ENCODE measurements around the gene THRA. TPM values are rescaled to one million over a fixed set of nuclear protein-coding genes. Genes with fewer than 3 reads are reported as not detected.

THRA gene
- total and polyA plus RNA-seq, 8 donors = 37.9 to 80.7 (median 72.3) TPM

DNA sequence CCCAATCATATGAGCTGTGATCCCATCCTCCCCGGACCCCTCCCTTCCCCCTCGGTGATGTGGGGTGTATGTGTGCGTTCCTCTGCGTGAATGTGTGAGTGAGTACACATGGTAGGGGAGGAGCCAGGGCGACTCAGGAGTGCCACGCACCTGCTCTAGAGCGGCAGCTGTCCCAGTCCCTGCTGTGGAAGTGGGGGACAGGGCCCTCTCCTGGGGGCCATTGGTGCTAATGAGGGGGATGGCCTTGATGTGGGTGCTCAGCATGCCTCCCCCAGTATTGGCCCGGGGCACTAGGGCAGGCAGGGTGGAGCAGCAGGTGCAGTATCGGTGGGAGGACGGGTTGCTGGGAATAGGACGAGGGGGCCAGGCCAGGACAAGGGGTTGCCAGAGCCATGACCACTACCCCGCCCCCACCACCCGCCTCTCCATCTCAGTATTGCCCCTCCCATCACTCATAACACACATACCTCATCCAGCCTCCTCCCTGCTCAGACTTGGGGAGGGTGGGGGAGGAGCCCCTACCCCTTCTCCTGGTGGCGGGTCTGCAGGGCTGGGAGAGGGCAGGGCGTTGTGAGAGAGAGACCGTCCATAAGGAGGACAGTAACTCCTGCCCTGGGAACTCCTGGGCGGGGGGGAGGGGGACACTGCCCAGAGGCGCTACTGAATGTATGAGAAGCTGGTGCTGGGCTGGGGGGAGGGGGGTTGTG, 29.1 kb downstream of the THRA start:
- H3K4me1 ChIP-seq = peaks cover 7 to 49% of the 10 kb centered on the region in 2 donors
- intact Hi-C loops (cut with DNase I) = no loop called here

DNA sequence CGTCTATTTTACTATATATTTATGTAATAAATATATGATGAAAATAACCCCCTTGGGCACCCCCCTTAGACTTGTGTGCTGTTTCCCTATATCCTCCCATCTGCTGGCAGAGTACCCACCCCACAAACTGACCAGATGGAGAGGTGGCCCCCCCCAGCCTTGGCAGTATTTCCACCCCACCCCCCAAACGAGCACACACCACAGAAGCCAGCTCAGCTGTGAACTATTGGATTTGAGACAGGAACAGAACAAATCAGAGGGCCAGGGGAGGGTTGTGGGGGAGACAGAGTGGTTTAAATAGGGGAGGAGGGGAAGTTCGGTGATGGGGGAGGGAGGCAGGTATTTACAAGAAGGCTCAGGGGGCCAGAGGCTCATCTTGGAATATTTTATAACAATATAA, 29.8 kb downstream of the THRA start:
- H3K36me3 ChIP-seq = peaks cover 3 to 66% of the 10 kb centered on the region in 2 donors

More for the DNA sequence above, 29.1 kb downstream of the THRA start:
- Histone ChIP-seq H3K9me3 (no peaks in the 10 kb centered on the region), H3K36me3 (peaks cover 3 to 72% of the 10 kb centered on the region in 2 donors), H3K27ac (no peak overlapping the region), H3K4me3 (no peak overlapping the region), H3K27me3 (no peaks in the 10 kb centered on the region)
- DNase-seq (no peak), ATAC-seq (peak; percentile 24)
- TF ChIP-seq, protein P1, sequence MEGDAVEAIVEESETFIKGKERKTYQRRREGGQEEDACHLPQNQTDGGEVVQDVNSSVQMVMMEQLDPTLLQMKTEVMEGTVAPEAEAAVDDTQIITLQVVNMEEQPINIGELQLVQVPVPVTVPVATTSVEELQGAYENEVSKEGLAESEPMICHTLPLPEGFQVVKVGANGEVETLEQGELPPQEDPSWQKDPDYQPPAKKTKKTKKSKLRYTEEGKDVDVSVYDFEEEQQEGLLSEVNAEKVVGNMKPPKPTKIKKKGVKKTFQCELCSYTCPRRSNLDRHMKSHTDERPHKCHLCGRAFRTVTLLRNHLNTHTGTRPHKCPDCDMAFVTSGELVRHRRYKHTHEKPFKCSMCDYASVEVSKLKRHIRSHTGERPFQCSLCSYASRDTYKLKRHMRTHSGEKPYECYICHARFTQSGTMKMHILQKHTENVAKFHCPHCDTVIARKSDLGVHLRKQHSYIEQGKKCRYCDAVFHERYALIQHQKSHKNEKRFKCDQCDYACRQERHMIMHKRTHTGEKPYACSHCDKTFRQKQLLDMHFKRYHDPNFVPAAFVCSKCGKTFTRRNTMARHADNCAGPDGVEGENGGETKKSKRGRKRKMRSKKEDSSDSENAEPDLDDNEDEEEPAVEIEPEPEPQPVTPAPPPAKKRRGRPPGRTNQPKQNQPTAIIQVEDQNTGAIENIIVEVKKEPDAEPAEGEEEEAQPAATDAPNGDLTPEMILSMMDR (IDR thresholded peaks at IDR 0.05) = no peak

DNA sequence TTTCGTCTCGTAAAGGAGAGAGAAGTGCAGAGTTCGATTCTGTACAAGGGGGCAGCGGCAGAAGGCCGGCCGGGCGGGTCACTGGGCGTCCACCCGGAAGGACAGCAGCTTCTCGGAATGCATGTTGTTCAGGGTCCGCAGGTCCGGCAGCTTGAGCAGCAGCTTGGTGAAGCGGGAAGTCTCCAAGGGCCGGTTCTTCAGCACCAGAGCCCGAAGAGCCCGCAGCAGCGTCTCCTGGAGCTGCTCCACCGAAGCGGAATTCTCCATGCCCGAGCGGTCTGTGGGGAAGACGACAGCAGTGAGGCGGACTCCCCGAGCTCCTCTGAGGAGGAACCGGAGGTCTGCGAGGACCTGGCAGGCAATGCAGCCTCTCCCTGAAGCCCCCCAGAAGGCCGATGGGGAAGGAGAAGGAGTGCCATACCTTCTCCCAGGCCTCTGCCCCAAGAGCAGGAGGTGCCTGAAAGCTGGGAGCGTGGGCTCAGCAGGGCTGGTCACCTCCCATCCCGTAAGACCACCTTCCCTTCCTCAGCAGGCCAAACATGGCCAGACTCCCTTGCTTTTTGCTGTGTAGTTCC, 30.3 kb downstream of the THRA start:
- ATAC-seq = no peak
- H3K36me3 ChIP-seq = peaks cover under 1 to 61% of the 10 kb centered on the region in 2 donors
- H3K4me1 ChIP-seq = peaks cover 18 to 61% of the 10 kb centered on the region in 2 donors
- H3K9me3 ChIP-seq = no peaks in the 10 kb centered on the region
- no peak for DNase-seq
- no peak overlapping the region for H3K4me3 ChIP-seq
- no peaks in the 10 kb centered on the region for H3K27me3 ChIP-seq
- TF ChIP-seq, protein P1 (IDR thresholded peaks at IDR 0.05) = no peak
- intact Hi-C loops (cut with DNase I) = no loop called here
- H3K27ac ChIP-seq = peak overlapping the region in 1 of 2 donors; percentile 85

More for the DNA sequence above, 29.8 kb downstream of the THRA start:
- H3K9me3 ChIP-seq = no peaks in the 10 kb centered on the region
- H3K27ac ChIP-seq = peak overlapping the region in 1 of 2 donors; percentile 85
- no peaks in the 10 kb centered on the region for H3K27me3 ChIP-seq
- DNase-seq = no peak
- TF ChIP-seq, protein P1 (IDR thresholded peaks at IDR 0.05) = no peak
- H3K4me1 ChIP-seq = peaks cover 13 to 56% of the 10 kb centered on the region in 2 donors
- ATAC-seq = no peak
- intact Hi-C loops (cut with DNase I) = no loop called here
- H3K4me3 ChIP-seq = no peak overlapping the region

DNA sequence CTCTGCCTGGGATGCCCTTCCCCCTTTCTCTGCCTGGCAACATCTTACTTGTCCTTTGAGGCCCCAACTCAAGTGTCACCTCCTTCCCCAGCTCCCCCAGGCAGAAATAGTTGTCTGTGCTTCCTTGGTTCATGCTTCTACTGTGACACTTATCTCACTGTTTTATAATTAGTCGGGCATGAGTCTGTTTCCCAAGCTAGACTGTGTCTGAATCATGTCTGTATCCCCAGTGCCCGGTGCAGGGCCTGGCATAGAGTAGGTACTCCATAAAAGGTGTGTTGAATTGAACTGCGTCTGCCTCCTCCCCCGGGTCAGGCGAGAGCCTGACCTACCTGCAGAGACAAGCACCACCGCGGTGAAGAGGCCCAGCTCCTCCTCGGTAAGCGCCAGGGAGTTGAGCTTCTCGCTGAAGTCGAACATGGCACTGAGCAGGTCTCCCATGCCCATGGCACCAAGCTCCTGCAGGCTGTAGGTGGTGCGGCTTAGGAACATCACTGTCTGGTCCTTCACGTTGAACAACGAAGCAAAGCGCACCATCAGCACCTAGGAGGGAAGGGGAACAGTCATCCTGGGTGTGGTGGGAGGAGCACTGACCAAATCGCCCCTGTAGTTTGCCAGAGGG, 30.9 kb downstream of the THRA start:
- Histone ChIP-seq H3K27ac (peak overlapping the region in 1 of 2 donors; percentile 85), H3K4me1 (peaks cover 24 to 67% of the 10 kb centered on the region in 2 donors), H3K27me3 (no peaks in the 10 kb centered on the region), H3K9me3 (no peaks in the 10 kb centered on the region), H3K36me3 (peaks cover 0 to 55% of the 10 kb centered on the region in 2 donors), H3K4me3 (no peak overlapping the region)
- TF ChIP-seq, protein P1 (IDR thresholded peaks at IDR 0.05) = no peak
- intact Hi-C loops (cut with DNase I) = no loop called here
- no peak for ATAC-seq
- no peak for DNase-seq

DNA sequence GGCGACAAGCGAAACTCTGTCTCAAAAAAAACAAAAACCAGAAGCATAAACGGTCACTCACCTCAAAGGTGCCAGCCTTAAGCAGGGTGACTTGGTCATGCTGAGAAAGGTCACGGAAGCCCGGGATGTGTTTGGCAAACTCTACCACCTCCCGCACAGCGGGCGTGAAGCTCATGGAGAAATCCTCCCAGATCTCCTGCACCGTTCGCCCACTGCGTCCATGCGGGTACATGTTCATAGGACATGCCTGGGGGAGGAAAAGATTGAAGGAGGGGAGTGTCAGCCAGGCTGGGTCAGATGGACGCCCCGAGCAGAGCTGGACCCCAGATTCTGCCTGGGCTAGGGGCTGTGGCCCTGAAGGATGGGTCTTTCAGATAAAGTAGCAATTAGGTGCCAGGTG, 32.1 kb downstream of the THRA start:
- Histone ChIP-seq H3K4me3 (no peak overlapping the region), H3K27ac (peak overlapping the region in 1 of 2 donors; percentile 85), H3K9me3 (no peaks in the 10 kb centered on the region), H3K4me1 (peaks cover 24 to 77% of the 10 kb centered on the region in 2 donors), H3K36me3 (peaks cover 0 to 43% of the 10 kb centered on the region in 2 donors), H3K27me3 (no peaks in the 10 kb centered on the region)
- ATAC-seq = no peak
- DNase-seq = no peak
- intact Hi-C loops (cut with DNase I) = no loop called here
- TF ChIP-seq, protein P1 (IDR thresholded peaks at IDR 0.05) = no peak

All from left lung (tissue), 10 donors.